ENCODE measurements around the gene PSMB7.

Gene PSMB7

GRCh38 chr9:124344291-124345050 is 70.8 kb downstream of the PSMB7 start:
- DNase-seq = no peak

- DNase-seq = peak; percentile 24
These were observed 71.5 kb downstream of the PSMB7 start for GRCh38 chr9:124343533-124344290.

- peak; percentile 34 for DNase-seq
These were observed 72.3 kb downstream of the PSMB7 start for GRCh38 chr9:124342776-124343485.

- no peak for DNase-seq
These were observed 72.9 kb downstream of the PSMB7 start for GRCh38 chr9:124342402-124342775.

- DNase-seq = no peak
These were observed 73.6 kb downstream of the PSMB7 start for GRCh38 chr9:124341455-124342170.

- no peak for DNase-seq
These were observed 74.8 kb downstream of the PSMB7 start for GRCh38 chr9:124340219-124341069.

- DNase-seq = no peak
These were observed 75.6 kb downstream of the PSMB7 start for GRCh38 chr9:124339603-124340146.

GRCh38 chr9:124337562-124337961 is 77.7 kb downstream of the PSMB7 start:
- DNase-seq = no peak

- DNase-seq = no peak
These were observed 79.9 kb downstream of the PSMB7 start for GRCh38 chr9:124335320-124335707.

GRCh38 chr9:124334568-124335319 is 80.5 kb downstream of the PSMB7 start:
- DNase-seq = no peak

- DNase-seq = no peak
These were observed 82.1 kb downstream of the PSMB7 start for GRCh38 chr9:124333203-124333579.

- DNase-seq = no peak
These were observed 82.7 kb downstream of the PSMB7 start for GRCh38 chr9:124332361-124333202.

- no peak for DNase-seq
These were observed 83.7 kb downstream of the PSMB7 start for GRCh38 chr9:124331580-124331979.

GRCh38 chr9:124330011-124330697 is 85.1 kb downstream of the PSMB7 start:
- no peak for DNase-seq

GRCh38 chr9:124329206-124329792 is 85.9 kb downstream of the PSMB7 start:
- no peak for DNase-seq

- DNase-seq = no peak
These were observed 87.0 kb downstream of the PSMB7 start for GRCh38 chr9:124328285-124328684.

- DNase-seq = no peak
These were observed 87.8 kb downstream of the PSMB7 start for GRCh38 chr9:124327491-124327890.

- no peak for DNase-seq
These were observed 88.9 kb downstream of the PSMB7 start for GRCh38 chr9:124326378-124326777.

GRCh38 chr9:124325816-124326215 is 89.4 kb downstream of the PSMB7 start:
- no peak for DNase-seq

All from NCI-H82 (cell line).